ENCODE data around the gene BMPR1A.

BMPR1A gene

GRCh38 chr10:86823565-86823964 is 67.1 kb downstream of the BMPR1A start:
- Histone ChIP-seq H3K27ac (ENCODE audit: low read depth, low read length) (no peak overlapping the region), H3K4me3 (ENCODE audit: low read depth, low read length) (no peak overlapping the region), H3K9ac (ENCODE audit: low read length) (no peak overlapping the region), H3K36me3 (ENCODE audit: control insufficient read depth, insufficient read depth, low read length) (no peaks in the 10 kb centered on the region), H3K27me3 (ENCODE audit: control insufficient read depth, insufficient read depth, low read length) (no peaks in the 10 kb centered on the region), H3K4me1 (ENCODE audit: control insufficient read depth, insufficient read depth, low read length) (peaks cover 60% of the 10 kb centered on the region), H3K9me3 (ENCODE audit: control insufficient read depth, insufficient read depth, low read depth, low read length) (no peaks in the 10 kb centered on the region)

GRCh38 chr10:86824151-86824550 is 67.7 kb downstream of the BMPR1A start:
- Histone ChIP-seq H3K27ac (ENCODE audit: low read depth, low read length) (no peak overlapping the region), H3K36me3 (ENCODE audit: control insufficient read depth, insufficient read depth, low read length) (no peaks in the 10 kb centered on the region), H3K27me3 (ENCODE audit: control insufficient read depth, insufficient read depth, low read length) (no peaks in the 10 kb centered on the region), H3K9ac (ENCODE audit: low read length) (no peak overlapping the region), H3K4me3 (ENCODE audit: low read depth, low read length) (0 out of 2 replicates have a peak overlapping the region, but pooled peaks have one; percentile 23), H3K9me3 (ENCODE audit: control insufficient read depth, insufficient read depth, low read depth, low read length) (no peaks in the 10 kb centered on the region), H3K4me1 (ENCODE audit: control insufficient read depth, insufficient read depth, low read length) (peaks cover 60% of the 10 kb centered on the region)

GRCh38 chr10:86825366-86825765 is 68.9 kb downstream of the BMPR1A start:
- Histone ChIP-seq H3K27ac (ENCODE audit: low read depth, low read length) (no peak overlapping the region), H3K9me3 (ENCODE audit: control insufficient read depth, insufficient read depth, low read depth, low read length) (no peaks in the 10 kb centered on the region), H3K27me3 (ENCODE audit: control insufficient read depth, insufficient read depth, low read length) (no peaks in the 10 kb centered on the region), H3K4me1 (ENCODE audit: control insufficient read depth, insufficient read depth, low read length) (peaks cover 73% of the 10 kb centered on the region), H3K9ac (ENCODE audit: low read length) (no peak overlapping the region), H3K4me3 (ENCODE audit: low read depth, low read length) (no peak overlapping the region), H3K36me3 (ENCODE audit: control insufficient read depth, insufficient read depth, low read length) (no peaks in the 10 kb centered on the region)

GRCh38 chr10:86827639-86828038 is 71.2 kb downstream of the BMPR1A start:
- H3K27me3 ChIP-seq (ENCODE audit: control insufficient read depth, insufficient read depth, low read length): no peaks in the 10 kb centered on the region
- no peak overlapping the region for H3K9ac ChIP-seq (ENCODE audit: low read length)
- no peaks in the 10 kb centered on the region for H3K36me3 ChIP-seq (ENCODE audit: control insufficient read depth, insufficient read depth, low read length)
- H3K9me3 ChIP-seq (ENCODE audit: control insufficient read depth, insufficient read depth, low read depth, low read length): no peaks in the 10 kb centered on the region
- H3K4me1 ChIP-seq (ENCODE audit: control insufficient read depth, insufficient read depth, low read length): peaks cover 73% of the 10 kb centered on the region
- H3K27ac ChIP-seq (ENCODE audit: low read depth, low read length): no peak overlapping the region
- H3K4me3 ChIP-seq (ENCODE audit: low read depth, low read length): peak overlapping the region; percentile 39; the same call in 1 of the 2 replicates

GRCh38 chr10:86828145-86828544 is 71.7 kb downstream of the BMPR1A start:
- no peaks in the 10 kb centered on the region for H3K36me3 ChIP-seq (ENCODE audit: control insufficient read depth, insufficient read depth, low read length)
- no peaks in the 10 kb centered on the region for H3K27me3 ChIP-seq (ENCODE audit: control insufficient read depth, insufficient read depth, low read length)
- H3K27ac ChIP-seq (ENCODE audit: low read depth, low read length): no peak overlapping the region
- H3K9ac ChIP-seq (ENCODE audit: low read length): no peak overlapping the region
- H3K4me1 ChIP-seq (ENCODE audit: control insufficient read depth, insufficient read depth, low read length): peaks cover 74% of the 10 kb centered on the region
- no peaks in the 10 kb centered on the region for H3K9me3 ChIP-seq (ENCODE audit: control insufficient read depth, insufficient read depth, low read depth, low read length)
- H3K4me3 ChIP-seq (ENCODE audit: low read depth, low read length): no peak overlapping the region

GRCh38 chr10:86829472-86829871 is 73.1 kb downstream of the BMPR1A start:
- no peak overlapping the region for H3K9ac ChIP-seq (ENCODE audit: low read length)
- no peaks in the 10 kb centered on the region for H3K27me3 ChIP-seq (ENCODE audit: control insufficient read depth, insufficient read depth, low read length)
- H3K4me1 ChIP-seq (ENCODE audit: control insufficient read depth, insufficient read depth, low read length): peaks cover 73% of the 10 kb centered on the region

GRCh38 chr10:86830043-86830591 is 73.7 kb downstream of the BMPR1A start:
- no peak overlapping the region for H3K4me3 ChIP-seq (ENCODE audit: low read depth, low read length)
- no peak overlapping the region for H3K9ac ChIP-seq (ENCODE audit: low read length)
- H3K27me3 ChIP-seq (ENCODE audit: control insufficient read depth, insufficient read depth, low read length): no peaks in the 10 kb centered on the region
- no peaks in the 10 kb centered on the region for H3K36me3 ChIP-seq (ENCODE audit: control insufficient read depth, insufficient read depth, low read length)
- H3K27ac ChIP-seq (ENCODE audit: low read depth, low read length): no peak overlapping the region
- peaks cover 75% of the 10 kb centered on the region for H3K4me1 ChIP-seq (ENCODE audit: control insufficient read depth, insufficient read depth, low read length)
- H3K9me3 ChIP-seq (ENCODE audit: control insufficient read depth, insufficient read depth, low read depth, low read length): no peaks in the 10 kb centered on the region

More at GRCh38 chr10:86829472-86829871, 73.1 kb downstream of the BMPR1A start:
- Histone ChIP-seq H3K36me3 (ENCODE audit: control insufficient read depth, insufficient read depth, low read length) (no peaks in the 10 kb centered on the region), H3K27ac (ENCODE audit: low read depth, low read length) (no peak overlapping the region), H3K4me3 (ENCODE audit: low read depth, low read length) (no peak overlapping the region), H3K9me3 (ENCODE audit: control insufficient read depth, insufficient read depth, low read depth, low read length) (no peaks in the 10 kb centered on the region)

GRCh38 chr10:86833969-86834368 is 77.5 kb downstream of the BMPR1A start:
- Histone ChIP-seq H3K4me3 (ENCODE audit: low read depth, low read length) (no peak overlapping the region), H3K9me3 (ENCODE audit: control insufficient read depth, insufficient read depth, low read depth, low read length) (no peaks in the 10 kb centered on the region), H3K9ac (ENCODE audit: low read length) (no peak overlapping the region), H3K36me3 (ENCODE audit: control insufficient read depth, insufficient read depth, low read length) (no peaks in the 10 kb centered on the region), H3K27me3 (ENCODE audit: control insufficient read depth, insufficient read depth, low read length) (no peaks in the 10 kb centered on the region), H3K4me1 (ENCODE audit: control insufficient read depth, insufficient read depth, low read length) (peaks cover 77% of the 10 kb centered on the region), H3K27ac (ENCODE audit: low read depth, low read length) (no peak overlapping the region)

- H3K4me3 ChIP-seq (ENCODE audit: low read depth, low read length): no peak overlapping the region
- H3K9me3 ChIP-seq (ENCODE audit: control insufficient read depth, insufficient read depth, low read depth, low read length): no peaks in the 10 kb centered on the region
- no peak overlapping the region for H3K27ac ChIP-seq (ENCODE audit: low read depth, low read length)
- H3K9ac ChIP-seq (ENCODE audit: low read length): no peak overlapping the region
- peaks cover 17% of the 10 kb centered on the region for H3K36me3 ChIP-seq (ENCODE audit: control insufficient read depth, insufficient read depth, low read length)
- no peaks in the 10 kb centered on the region for H3K27me3 ChIP-seq (ENCODE audit: control insufficient read depth, insufficient read depth, low read length)
- peaks cover 75% of the 10 kb centered on the region for H3K4me1 ChIP-seq (ENCODE audit: control insufficient read depth, insufficient read depth, low read length)
These were observed 79.6 kb downstream of the BMPR1A start for GRCh38 chr10:86836044-86836443.

GRCh38 chr10:86837663-86838062 is 81.2 kb downstream of the BMPR1A start:
- Histone ChIP-seq H3K27ac (ENCODE audit: low read depth, low read length) (no peak overlapping the region), H3K27me3 (ENCODE audit: control insufficient read depth, insufficient read depth, low read length) (no peaks in the 10 kb centered on the region), H3K36me3 (ENCODE audit: control insufficient read depth, insufficient read depth, low read length) (peaks cover 28% of the 10 kb centered on the region), H3K4me3 (ENCODE audit: low read depth, low read length) (no peak overlapping the region), H3K9ac (ENCODE audit: low read length) (no peak overlapping the region), H3K4me1 (ENCODE audit: control insufficient read depth, insufficient read depth, low read length) (peaks cover 79% of the 10 kb centered on the region), H3K9me3 (ENCODE audit: control insufficient read depth, insufficient read depth, low read depth, low read length) (no peaks in the 10 kb centered on the region)

- Histone ChIP-seq H3K9me3 (ENCODE audit: control insufficient read depth, insufficient read depth, low read depth, low read length) (no peaks in the 10 kb centered on the region), H3K4me3 (ENCODE audit: low read depth, low read length) (no peak overlapping the region), H3K4me1 (ENCODE audit: control insufficient read depth, insufficient read depth, low read length) (peaks cover 63% of the 10 kb centered on the region), H3K27me3 (ENCODE audit: control insufficient read depth, insufficient read depth, low read length) (no peaks in the 10 kb centered on the region), H3K9ac (ENCODE audit: low read length) (no peak overlapping the region), H3K27ac (ENCODE audit: low read depth, low read length) (no peak overlapping the region), H3K36me3 (ENCODE audit: control insufficient read depth, insufficient read depth, low read length) (peaks cover 51% of the 10 kb centered on the region)
These were observed 84.1 kb downstream of the BMPR1A start for GRCh38 chr10:86840498-86840897.

- Histone ChIP-seq H3K4me1 (ENCODE audit: control insufficient read depth, insufficient read depth, low read length) (peaks cover 25% of the 10 kb centered on the region), H3K27me3 (ENCODE audit: control insufficient read depth, insufficient read depth, low read length) (no peaks in the 10 kb centered on the region), H3K27ac (ENCODE audit: low read depth, low read length) (no peak overlapping the region), H3K9me3 (ENCODE audit: control insufficient read depth, insufficient read depth, low read depth, low read length) (no peaks in the 10 kb centered on the region), H3K9ac (ENCODE audit: low read length) (no peak overlapping the region), H3K36me3 (ENCODE audit: control insufficient read depth, insufficient read depth, low read length) (peaks cover 51% of the 10 kb centered on the region), H3K4me3 (ENCODE audit: low read depth, low read length) (no peak overlapping the region)
These were observed 89.7 kb downstream of the BMPR1A start for GRCh38 chr10:86846088-86846487.
